GM19023 (cell line): ENCODE measurements around the gene GCLC.
"Not testable (repeated sequence)": the region's sequence is repeated elsewhere in the genome, so short reads cannot be mapped to it uniquely, and the experiment has no call there.

ENCODE experiments used
- ATAC-seq: cut with Tn5 transposase; IDR thresholded peaks from one replicate; pipeline ENCODE4 v1.9.1; 2021; ENCODE audit warnings: mild to moderate bottlenecking, moderate library complexity; ENCODE audit not compliant: unreplicated experiment

Gene GCLC

DNA sequence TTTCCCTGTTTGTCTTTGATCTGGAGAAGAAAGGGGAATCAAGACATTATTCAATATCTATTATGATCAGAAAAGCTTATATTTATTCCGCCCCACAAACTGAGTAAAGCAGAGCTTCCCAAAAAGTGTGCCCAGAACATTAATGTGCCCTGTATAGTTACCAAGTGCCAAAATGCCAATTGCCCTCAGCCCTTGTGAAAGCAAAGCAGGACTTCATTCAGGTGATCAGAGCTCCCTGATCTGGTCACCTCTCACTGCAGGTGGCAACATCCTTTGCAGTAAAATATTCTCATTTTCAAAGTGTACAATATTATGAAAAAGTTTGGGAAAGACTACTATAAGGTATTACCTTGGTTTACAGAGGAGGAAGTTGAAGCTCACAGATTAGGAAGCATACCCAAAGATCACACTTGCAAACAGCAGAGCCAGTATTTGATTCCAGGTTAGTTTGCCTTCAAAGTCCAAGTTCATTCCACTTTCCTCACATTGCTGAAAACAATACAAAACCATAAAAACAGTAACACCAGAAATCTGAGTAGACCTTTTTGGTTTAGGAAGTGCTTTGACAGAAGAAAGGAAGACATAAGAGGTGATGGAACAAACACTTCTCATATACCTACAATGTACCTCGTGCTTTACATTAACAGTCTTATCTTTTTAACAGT, 19.6 kb upstream of the GCLC start:
- ATAC-seq, result no peak

- no peak for ATAC-seq
Measured at GRCh38 chr6:53556986-53557715, 12.2 kb upstream of the GCLC start.

GRCh38 chr6:53553600-53553999, 8.7 kb upstream of the GCLC start:
- ATAC-seq, result not testable (repeated sequence)

DNA sequence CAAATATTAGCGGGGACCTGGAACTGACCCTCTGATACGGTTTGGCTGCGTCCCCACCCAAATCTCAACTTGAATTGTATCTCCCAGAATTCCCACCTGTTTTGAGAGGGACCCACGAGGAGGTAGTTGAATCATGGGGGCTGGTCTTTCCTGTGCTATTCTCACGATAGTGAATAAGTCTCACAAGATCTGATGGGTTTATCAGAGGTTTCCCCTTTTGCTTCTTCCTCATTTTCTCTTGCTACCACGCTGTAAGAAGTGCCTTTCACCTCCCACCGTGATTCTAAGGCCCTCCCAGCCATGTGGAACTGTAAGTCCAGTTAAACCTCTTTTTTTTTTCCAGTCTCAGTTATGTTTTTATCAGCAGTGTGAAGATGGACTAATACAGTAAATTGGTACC, 6.8 kb upstream of the GCLC start:
- ATAC-seq, result not testable (repeated sequence)

DNA sequence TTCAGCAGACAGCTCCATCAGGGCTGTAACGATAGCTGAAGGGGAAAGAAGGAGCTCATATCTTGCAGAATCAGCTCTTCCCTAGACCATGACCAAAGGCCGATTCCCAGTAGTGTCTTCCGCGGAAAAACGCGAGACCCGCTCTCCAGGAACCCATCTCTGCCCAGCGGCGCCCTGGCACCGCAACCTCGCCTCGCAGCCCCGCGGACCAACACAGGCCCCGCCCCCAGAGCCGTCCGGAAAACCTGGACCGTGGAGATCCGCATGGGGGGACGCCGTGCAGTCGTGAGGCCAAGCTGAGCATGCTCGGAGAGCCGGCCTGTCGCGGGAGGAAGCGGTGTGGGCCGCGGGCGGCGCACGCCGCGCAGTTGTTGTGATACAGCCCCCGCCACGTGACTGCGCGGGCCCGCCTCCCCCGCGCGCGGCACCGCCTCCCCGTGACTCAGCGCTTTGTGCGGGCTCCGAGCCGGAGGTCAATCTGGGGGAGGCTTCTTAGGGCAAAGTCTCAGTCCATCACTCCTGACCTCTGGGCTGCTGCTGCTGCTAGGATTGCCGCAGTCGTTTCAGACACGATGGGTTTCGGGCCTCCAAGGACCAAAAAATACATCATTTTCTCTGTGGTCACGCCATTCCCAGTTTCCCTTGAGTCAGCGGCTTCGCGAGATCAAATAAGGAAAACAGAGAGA, 3.1 kb upstream of the GCLC start:
- peak; percentile 76 for ATAC-seq

DNA sequence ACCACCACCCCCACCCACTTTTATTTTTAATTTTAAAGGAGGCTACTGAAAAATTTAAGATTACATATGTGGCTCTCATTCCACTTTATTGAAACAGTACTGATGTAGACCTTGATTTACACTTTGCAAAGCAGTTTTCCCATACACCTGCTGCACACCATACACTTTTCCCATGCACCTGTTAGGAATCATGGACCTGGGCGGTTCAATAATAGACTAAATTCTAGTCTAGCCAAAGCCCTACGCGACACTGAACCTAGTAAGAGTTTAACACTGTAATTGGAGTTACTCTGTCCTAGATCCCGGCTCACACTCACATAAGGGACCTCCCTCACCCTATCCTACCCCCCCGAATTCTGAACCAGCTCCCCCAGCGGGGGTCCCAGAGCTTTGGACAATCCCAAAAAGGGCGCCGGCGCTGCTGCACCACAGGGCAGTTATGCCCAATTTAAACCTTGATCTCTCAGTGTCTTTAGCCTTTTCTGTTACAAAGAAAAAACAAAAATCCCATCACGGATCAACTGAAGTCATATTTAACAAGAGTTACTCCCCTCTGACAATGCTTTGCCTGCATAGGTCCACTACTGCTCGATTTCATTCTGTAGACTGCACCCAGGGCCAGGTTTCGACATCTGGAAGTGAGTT, 2.4 kb upstream of the GCLC start:
- peak; percentile 9 for ATAC-seq

DNA sequence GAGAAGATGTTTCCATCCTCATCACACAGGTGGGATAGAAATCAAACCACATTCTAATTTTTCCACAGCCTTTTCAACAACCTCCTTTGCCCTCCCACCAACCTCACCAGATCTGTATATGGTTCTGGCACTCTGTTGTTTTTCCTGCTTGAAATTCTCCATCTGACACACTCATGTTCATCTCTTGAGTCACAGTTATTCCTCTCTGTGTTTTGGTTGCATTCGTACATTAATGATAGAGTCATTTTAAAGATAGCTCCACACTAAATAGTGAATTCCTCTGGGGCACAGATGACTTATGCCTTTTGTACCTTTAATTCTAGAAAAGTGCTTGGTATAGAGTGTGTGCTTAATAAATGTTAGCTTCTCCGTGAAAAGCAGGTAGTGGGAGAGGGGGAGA, 1.4 kb upstream of the GCLC start:
- no peak for ATAC-seq

- no peak for ATAC-seq
Measured at GRCh38 chr6:53544217-53544469, 758 bp downstream of the GCLC start.

GRCh38 chr6:53543359-53544216, 1.3 kb downstream of the GCLC start:
- ATAC-seq, result no peak

GRCh38 chr6:53541900-53542299, 3.0 kb downstream of the GCLC start:
- no peak for ATAC-seq

DNA sequence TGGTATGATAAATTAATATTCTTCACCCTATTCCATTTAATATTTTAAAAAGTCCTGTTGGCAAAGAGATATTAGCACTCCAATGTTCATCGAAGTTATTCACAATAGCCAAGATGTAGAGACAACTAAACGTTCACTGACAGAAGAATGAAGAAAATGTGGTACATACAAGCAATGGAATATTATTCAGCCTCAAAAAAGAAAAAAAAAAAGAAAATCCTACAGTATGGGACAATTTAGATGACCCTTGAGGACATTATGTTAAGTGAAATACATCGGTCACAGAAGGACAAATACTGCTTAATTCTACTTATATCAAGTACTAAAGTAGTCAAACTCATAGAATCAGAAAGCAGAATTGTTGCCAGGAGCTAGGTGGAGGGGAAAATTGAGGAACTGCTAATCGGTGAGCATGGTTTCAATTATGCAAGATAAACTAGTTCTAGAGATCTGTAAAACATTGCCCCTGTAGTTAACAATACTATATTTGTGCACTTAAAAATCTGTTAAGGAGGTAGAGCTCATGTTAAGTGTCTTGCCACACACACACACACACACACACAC, 4.7 kb downstream of the GCLC start:
- no peak for ATAC-seq

GRCh38 chr6:53539561-53539960, 5.3 kb downstream of the GCLC start:
- no peak for ATAC-seq

DNA sequence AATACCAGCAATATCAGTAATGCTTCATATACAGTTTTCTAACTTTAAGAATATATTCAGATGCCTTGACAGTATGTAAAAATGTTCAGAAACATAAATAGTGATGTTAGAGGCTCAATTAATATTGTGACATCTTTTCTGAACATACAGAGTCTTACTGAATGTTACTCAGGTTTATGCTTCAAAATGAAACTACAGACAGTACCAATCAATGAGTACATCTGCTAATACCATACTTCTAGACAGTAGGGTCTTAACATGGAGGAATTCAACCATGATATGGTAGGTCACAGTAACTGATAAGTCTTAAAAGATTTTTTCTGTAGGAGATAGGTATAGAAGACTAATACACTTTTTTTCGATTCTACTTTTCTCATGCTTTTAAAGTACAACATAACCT, 8.3 kb downstream of the GCLC start:
- no peak for ATAC-seq

GRCh38 chr6:53532942-53533341, 12.0 kb downstream of the GCLC start:
- no peak for ATAC-seq

- no peak for ATAC-seq
Measured at GRCh38 chr6:53532061-53532797, 12.7 kb downstream of the GCLC start.

DNA sequence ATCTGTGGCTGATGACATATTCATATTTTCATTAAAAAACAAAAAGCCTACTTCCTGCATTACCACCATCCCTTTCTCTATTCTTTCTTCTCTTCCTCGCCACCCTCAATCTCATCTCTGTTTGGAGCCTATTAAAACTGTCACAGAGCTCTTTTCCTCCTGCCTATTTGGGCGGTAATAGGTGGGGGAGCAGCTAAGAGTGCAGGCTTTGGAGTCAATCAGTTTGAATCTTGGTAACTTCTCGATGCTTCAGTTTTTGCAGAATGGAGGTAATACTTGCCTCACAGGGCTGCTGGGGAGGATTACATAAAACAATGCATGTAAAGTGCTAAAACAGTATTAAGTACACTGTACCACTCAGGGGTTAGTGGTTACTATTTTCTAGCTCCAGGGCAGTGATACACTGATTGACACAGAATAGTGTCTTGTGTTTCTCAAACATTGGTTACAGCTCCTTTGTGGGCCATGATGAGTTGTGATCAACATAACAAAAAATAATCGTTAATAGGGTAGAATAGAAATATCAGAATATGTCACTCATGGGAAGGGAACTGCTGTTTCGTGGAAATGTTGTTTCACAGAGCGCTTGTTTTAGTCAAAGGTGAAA, 14.0 kb downstream of the GCLC start:
- ATAC-seq, result no peak

- ATAC-seq, result no peak
Measured at GRCh38 chr6:53530346-53530745, 14.6 kb downstream of the GCLC start.

GRCh38 chr6:53529324-53530036, 15.4 kb downstream of the GCLC start:
- ATAC-seq, result no peak

DNA sequence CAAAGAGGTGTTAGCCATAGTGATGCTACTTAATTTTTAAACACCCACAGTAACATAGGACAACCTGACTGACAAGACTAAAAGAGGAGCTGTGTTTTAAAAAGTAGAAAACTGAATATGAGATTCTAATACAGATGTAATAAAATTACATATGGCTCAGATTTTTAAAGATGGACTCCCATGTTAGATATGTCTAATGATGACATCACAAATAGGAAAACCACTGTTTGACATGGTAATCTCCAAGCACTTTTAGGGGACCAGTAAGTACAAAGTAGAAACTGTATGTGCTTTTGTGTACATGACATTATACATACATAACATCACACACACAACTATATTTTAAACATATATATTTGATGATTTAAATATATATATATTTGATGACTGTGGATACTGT, 16.8 kb downstream of the GCLC start:
- ATAC-seq, result no peak
